Measurements from ENCODE around the gene TOMM34.

TOMM34 gene

DNA sequence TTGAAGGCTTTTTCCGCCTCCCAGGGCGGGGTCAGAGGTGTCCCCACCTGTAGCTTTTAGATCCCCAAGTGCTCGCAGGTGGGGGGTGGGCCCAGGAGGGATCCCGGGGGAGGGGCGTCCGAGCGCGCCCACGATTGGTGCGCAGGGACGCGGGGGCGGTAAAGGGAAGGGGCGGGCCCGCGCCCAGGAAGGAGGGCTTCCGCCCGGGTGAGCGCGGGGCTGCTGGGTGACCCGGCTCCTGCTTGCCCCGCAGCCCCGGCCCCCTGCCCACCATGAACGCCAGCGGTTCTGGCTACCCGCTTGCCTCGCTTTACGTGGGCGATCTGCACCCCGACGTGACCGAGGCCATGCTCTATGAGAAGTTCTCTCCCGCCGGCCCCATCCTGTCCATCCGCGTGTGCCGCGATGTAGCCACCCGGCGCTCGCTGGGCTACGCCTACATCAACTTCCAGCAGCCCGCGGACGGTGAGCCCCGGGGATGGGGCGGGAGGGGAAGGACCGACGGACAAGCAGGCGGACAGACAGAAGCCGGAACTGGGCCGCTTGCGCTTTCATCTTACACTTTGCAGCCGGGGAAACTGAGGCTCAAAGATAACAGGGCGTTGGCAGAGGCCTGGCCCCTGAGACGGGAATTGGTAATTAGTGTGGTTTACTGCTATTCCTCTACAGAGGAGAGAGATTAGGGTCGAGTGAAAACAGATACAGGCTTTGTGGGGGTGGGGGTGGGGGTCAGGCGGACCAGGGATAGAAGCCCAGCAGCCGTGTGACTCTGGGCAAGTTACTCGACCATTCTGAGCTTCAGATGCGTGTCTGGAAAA lies 50.1 kb downstream of the TOMM34 start, which contains the start of gene PABPC1L:
Gene PABPC1L (plus strand): TSS at position 189 of the 818 bp plus-strand sequence. CDS start 84 bp downstream, at position 273.
- peak; percentile 95 for DNase-seq (ENCODE audit: extremely low spot score)
- CTCF ChIA-PET = interaction anchor here (0.8 to 2.7 kb wide), 4 partner anchors 14 to 186 kb away, joined by 3 to 13 read pairs (median 3); no protein-coding TSS in a partner anchor
- POLR2A ChIA-PET = interaction anchor here (0.6 kb wide), 1 partner anchor 158 kb away, joined by 6 read pairs; no protein-coding TSS in a partner anchor
- TF ChIP-seq, protein P1, sequence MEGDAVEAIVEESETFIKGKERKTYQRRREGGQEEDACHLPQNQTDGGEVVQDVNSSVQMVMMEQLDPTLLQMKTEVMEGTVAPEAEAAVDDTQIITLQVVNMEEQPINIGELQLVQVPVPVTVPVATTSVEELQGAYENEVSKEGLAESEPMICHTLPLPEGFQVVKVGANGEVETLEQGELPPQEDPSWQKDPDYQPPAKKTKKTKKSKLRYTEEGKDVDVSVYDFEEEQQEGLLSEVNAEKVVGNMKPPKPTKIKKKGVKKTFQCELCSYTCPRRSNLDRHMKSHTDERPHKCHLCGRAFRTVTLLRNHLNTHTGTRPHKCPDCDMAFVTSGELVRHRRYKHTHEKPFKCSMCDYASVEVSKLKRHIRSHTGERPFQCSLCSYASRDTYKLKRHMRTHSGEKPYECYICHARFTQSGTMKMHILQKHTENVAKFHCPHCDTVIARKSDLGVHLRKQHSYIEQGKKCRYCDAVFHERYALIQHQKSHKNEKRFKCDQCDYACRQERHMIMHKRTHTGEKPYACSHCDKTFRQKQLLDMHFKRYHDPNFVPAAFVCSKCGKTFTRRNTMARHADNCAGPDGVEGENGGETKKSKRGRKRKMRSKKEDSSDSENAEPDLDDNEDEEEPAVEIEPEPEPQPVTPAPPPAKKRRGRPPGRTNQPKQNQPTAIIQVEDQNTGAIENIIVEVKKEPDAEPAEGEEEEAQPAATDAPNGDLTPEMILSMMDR (IDR thresholded peaks at IDR 0.05; ENCODE audit: control extremely low read depth, extremely low read depth, low read depth, missing control alignments) = no peak

DNA sequence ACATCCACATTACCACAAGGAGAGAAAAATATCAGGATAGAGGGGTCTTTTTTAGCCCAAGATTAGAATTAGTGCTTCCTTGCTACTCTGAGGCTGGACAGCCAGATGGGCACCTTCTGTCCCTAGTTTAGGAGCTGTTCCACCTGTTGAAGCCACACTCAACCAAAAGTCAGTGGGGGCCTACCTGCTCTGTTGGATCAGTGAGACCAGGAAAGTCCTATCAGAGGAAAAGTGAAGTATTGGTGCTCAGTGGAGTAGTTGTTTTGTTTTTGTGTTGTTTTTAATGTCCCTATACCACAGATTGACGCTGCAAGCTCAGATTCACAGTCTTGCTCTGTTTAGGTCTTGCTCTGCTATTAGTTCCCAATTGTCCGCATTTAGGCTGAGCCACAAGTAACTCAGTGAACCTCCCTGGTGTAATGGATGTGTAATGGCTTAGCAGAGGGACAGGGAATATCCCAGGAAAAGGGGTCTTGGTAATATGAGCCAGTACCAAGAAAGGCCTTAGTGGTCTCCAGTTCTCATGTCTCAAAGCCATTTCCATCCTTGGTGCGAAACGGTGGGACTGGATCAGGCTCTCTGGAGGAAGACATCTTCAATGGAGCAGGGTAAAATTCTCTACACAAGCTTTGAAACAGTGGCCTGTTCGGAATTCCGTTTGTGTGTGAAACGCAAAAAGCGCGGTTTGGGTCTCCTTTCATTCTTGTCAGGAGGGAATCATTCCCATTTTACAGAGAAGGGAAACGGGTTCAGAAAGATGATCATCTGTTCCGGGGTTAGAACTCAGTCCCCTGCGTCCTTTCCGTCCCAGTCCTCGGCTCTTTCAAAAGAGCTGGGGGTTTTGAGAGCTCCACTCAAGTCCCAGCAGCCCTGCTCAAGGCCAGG lies 51.0 kb downstream of the TOMM34 start:
- POLR2A ChIA-PET = interaction anchor here (0.6 kb wide), 1 partner anchor 157 kb away, joined by 6 read pairs; no protein-coding TSS in a partner anchor
- CTCF ChIA-PET = interaction anchor here (0.8 to 2.7 kb wide), 5 partner anchors 12 to 186 kb away, joined by 3 to 13 read pairs (median 3); no protein-coding TSS in a partner anchor
- DNase-seq (ENCODE audit: extremely low spot score) = no peak
- TF ChIP-seq, protein P1 (IDR thresholded peaks at IDR 0.05; ENCODE audit: control extremely low read depth, extremely low read depth, low read depth, missing control alignments) = no peak

DNA sequence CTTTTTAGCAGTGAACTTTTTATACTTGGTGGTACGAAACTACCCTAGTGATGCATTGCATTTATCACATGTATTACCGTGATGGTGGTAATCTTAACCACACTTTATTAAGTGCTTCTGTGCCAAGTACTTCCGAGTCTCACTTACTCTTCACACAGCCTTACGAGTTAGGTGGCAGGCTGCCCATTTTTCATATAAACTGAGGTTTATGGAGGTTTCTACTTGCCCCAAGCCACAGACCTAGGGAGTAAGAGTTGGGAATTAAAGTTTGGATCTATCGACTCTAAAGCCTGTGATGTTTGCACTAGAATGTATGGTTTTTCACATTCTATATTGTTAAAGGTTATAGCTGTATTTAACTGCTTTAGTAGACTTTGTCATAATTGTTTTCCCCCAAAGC lies 55.8 kb downstream of the TOMM34 start:
- CTCF ChIA-PET = interaction anchor here (1.0 to 1.3 kb wide), 2 partner anchors 12 to 16 kb away, joined by 4 to 5 read pairs; no protein-coding TSS in a partner anchor
- POLR2A ChIA-PET = no interaction called here
- TF ChIP-seq, protein P1 (IDR thresholded peaks at IDR 0.05; ENCODE audit: control extremely low read depth, extremely low read depth, low read depth, missing control alignments) = no peak
- DNase-seq (ENCODE audit: extremely low spot score) = no peak

DNA sequence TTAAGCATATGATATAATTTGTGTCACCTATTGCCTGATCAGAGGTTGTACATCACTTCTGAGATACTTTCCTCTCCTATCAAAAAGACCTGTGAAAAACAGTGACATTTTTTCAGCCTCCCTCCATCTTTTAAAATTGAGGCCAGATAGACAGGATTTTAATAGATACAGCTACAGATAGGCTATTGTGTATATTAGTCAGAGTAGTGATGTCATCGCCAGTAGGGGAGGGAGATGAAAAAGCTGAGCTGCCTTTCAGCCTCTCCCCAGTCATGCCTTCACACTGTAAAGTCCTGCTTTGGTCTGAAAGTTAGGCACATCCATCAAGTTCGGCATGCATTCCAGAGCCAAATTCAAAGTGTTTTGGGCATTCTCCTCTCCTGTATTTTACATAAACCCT lies 58.2 kb downstream of the TOMM34 start:
- ChIA-PET CTCF (interaction anchor here (1.1 to 1.6 kb wide), 4 partner anchors 9 to 44 kb away, joined by 3 to 5 read pairs (median 3); no protein-coding TSS in a partner anchor), POLR2A (no interaction called here)
- TF ChIP-seq, protein P1 (IDR thresholded peaks at IDR 0.05; ENCODE audit: control extremely low read depth, extremely low read depth, low read depth, missing control alignments) = no peak
- DNase-seq (ENCODE audit: extremely low spot score) = no peak

DNA sequence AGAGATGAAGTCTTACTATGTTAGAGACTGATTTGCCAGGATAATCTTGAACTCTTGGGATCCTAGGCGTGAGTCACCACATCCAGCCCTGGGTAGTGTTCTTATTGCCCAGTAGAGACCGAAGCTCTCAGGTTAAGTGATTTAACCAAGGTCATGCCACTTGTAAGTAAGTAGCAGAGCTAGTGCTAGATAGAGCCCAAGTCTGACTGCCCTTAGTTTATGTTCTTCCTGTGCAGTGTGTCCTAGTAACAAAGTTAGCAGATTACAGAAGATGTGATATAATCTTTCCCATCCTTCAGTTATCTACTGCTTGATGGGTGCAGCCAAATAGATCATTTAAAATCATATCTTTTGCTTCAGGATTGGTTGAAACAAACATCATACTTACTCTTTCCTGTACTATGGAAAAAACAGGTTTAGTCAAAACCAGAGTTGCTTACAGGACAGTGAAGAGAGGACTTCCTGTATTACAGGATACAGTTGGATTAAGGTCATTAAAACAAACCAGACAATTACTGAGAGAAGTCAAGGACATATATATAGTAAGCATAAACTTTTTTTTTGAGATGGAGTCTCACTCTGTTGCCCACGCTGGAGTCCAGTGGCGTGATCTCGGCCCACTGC lies 59.9 kb downstream of the TOMM34 start:
- CTCF ChIA-PET = interaction anchor here (1.2 kb wide), 1 partner anchor 143 kb away, joined by 3 read pairs; no protein-coding TSS in a partner anchor
- DNase-seq (ENCODE audit: extremely low spot score) = no peak
- TF ChIP-seq, protein P1 (IDR thresholded peaks at IDR 0.05; ENCODE audit: control extremely low read depth, extremely low read depth, low read depth, missing control alignments) = no peak
- POLR2A ChIA-PET = no interaction called here

Data from GM10248 (cell line).